H1 (cell line): ENCODE results near the gene MRPS6. TPM values are rescaled to one million over a fixed set of nuclear protein-coding genes. Genes with fewer than 3 reads are reported as not detected.

ENCODE experiments used
- BRCA1 ChIP-seq: IDR thresholded peaks from 2 replicates; pipeline ENCODE4 v1.6.1; 2012; ENCODE audit warnings: low read depth, low read length, improper control_type of control experiment
- CBX5 ChIP-seq: fragments of 300-800, 300-1000 bp; sonication (generic); IDR thresholded peaks from 2 replicates; pipeline ENCODE4 v1.7.1; 2016; ENCODE audit warnings: antibody characterized with exemption, low read length, low read depth
- CHD7 ChIP-seq: fragments of 300-600 bp; sonication (generic); IDR thresholded peaks from 2 replicates; pipeline ENCODE4 v1.7.1; 2012; ENCODE audit warnings: low read length, moderate library complexity, mild to moderate bottlenecking, inconsistent platforms; ENCODE audit not compliant: insufficient replicate concordance
- FOSL1 ChIP-seq: IDR thresholded peaks from 2 replicates; pipeline ENCODE4 v1.6.1; 2011; ENCODE audit warnings: mild to moderate bottlenecking, low read depth, low read length, moderate library complexity; ENCODE audit not compliant: insufficient read depth
- GTF2F1 ChIP-seq: IDR thresholded peaks from 2 replicates; pipeline ENCODE4 v1.6.1; 2012; ENCODE audit warnings: low read depth, low read length, improper control_type of control experiment, borderline replicate concordance
- MAX ChIP-seq: IDR thresholded peaks from 2 replicates; pipeline ENCODE4 v1.6.1; 2012; ENCODE audit warnings: inconsistent platforms
- POLR2A ChIP-seq, 2 experiments: IDR thresholded peaks; 1 replicate in 1 of 2; 2 replicates in 1 of 2; pipeline ENCODE4 v1.6.1; 2011; ENCODE audit warnings: low read depth in 2 of 2, low read length in 2 of 2, mild to moderate bottlenecking in 2 of 2; ENCODE audit errors: control extremely low read depth in 1 of 2
- POLR2AphosphoS5 ChIP-seq: IDR thresholded peaks from 2 replicates; pipeline ENCODE4 v1.6.1; 2011; ENCODE audit warnings: low read depth, low read length
- RFX5 ChIP-seq: IDR thresholded peaks from 2 replicates; pipeline ENCODE4 v1.6.1; 2011; ENCODE audit warnings: low read depth, low read length, improper control_type of control experiment, borderline replicate concordance
- SIN3A ChIP-seq, 2 experiments: IDR thresholded peaks in 1 of 2; conservative IDR thresholded peaks in 1 of 2; 2 replicates each; pipeline ENCODE4 v1.6.1; 2011 to 2012; ENCODE audit warnings: low read length in 2 of 2, improper control_type of control experiment in 1 of 2, low read depth in 1 of 2, mild to moderate bottlenecking in 1 of 2
- YY1 ChIP-seq: IDR thresholded peaks from 2 replicates; pipeline ENCODE4 v1.6.1; 2011; ENCODE audit warnings: low read depth, mild to moderate bottlenecking, low read length
- polyA plus RNA-seq, 7 experiments: library from polyadenylated mRNA; depleted of rRNA in 3 of 7; stranded (reverse) in 5 of 7; unstranded in 2 of 7; fragments of >200 nt in 5 of 7; fragments of 200-250 nt in 2 of 7; gene quantifications; 1 replicate in 5 of 7; 2 replicates in 1 of 7; 4 replicates in 1 of 7; pipeline versions ENCODE4 v1.2.1 to v1.2.3, GENCODE V29; 2011 to 2013; ENCODE audit warnings: missing spikeins in 2 of 7, mixed read lengths in 2 of 7
- total RNA-seq: library from RNA; stranded (reverse); fragmentation: NEBNext Ultra II Directional; extraction: Animal tissue kit (Norgen Biotek cat#: 25700); gene quantifications from 2 replicates; pipeline ENCODE4 v1.2.1, GENCODE V29; 2021

The MRPS6 gene
- total and polyA plus RNA-seq, 2 of the 8 experiments (the other 6 are each of a cell fraction or from before 2014, with no cell fraction given) = 62.7 to 156 TPM

- TF ChIP-seq YY1 (no peak), CHD7 (no peak), POLR2A (IDR thresholded peaks at IDR 0.05; ENCODE audit: control extremely low read depth in 1 of 2, low read depth in 2 of 2, low read length in 2 of 2) (no peak), FOSL1 (no peak), POLR2AphosphoS5 (no peak), SIN3A (conservative IDR thresholded peaks at IDR 0.05 in 1 of 2, IDR thresholded peaks at IDR 0.05 in 1 of 2; ENCODE audit: low read depth in 1 of 2, low read length in 2 of 2) (no peak), CBX5 (no peak), RFX5 (no peak), BRCA1 (no peak), MAX (no peak), GTF2F1 (no peak)
Measured at GRCh38 chr21:34190576-34191321, 117.4 kb downstream of the MRPS6 start (continued).
